Measurements from ENCODE around the gene ATP5F1A.

- TF ChIP-seq CTCF (IDR thresholded peaks at IDR 0.05) (no peak), SIN3A (IDR thresholded peaks at IDR 0.05; ENCODE audit: borderline replicate concordance, insufficient read depth, low read depth, low read length) (no peak; the same call in 1 of the 2 replicates), POLR2AphosphoS5 (IDR thresholded peaks at IDR 0.05; ENCODE audit: low read depth, low read length) (peak; percentile 81)
Measured at GRCh38 chr18:46097801-46098615, at the start of gene ATP5F1A.

Measured in Panc1 (cell line).